Hematopoietic multipotent progenitor cell treated with erythropoietin and hydrocortisone succinate and interleukin-3 and kit ligand, for 8 days (in vitro differentiated cells): ENCODE measurements around the gene HAUS2.
A peak's percentile ranks its signal among the peaks of the same experiment; 100 is the strongest.

Experiments
- DNase-seq: peaks from one replicate; pipeline ENCODE4 v3.0.0-alpha.2; 2015

The HAUS2 gene

GRCh38 chr15:42611532-42611931 lies 62.9 kb downstream of the HAUS2 start:
- peak; percentile 16 for DNase-seq

GRCh38 chr15:42612367-42612912 lies 63.8 kb downstream of the HAUS2 start:
- peak; percentile 25 for DNase-seq

GRCh38 chr15:42616107-42616506 lies 67.5 kb downstream of the HAUS2 start:
- DNase-seq = no peak
